HG03025 (cell line): Measurements from ENCODE around the gene WBP1L.
A peak's percentile ranks its signal among the peaks of the same experiment; 100 is the strongest.

Source experiments
- ATAC-seq: cut with Tn5 transposase; IDR thresholded peaks from one replicate; pipeline ENCODE4 v1.9.1; 2021; ENCODE audit warnings: mild to moderate bottlenecking, moderate library complexity; ENCODE audit not compliant: unreplicated experiment, low FRiP score

WBP1L gene

GRCh38 chr10:102776779-102777456, 33.2 kb downstream of the WBP1L start:
- no peak for ATAC-seq

- no peak for ATAC-seq
These were observed 34.1 kb downstream of the WBP1L start for GRCh38 chr10:102777711-102778453.

- ATAC-seq, result no peak
These were observed 35.0 kb downstream of the WBP1L start for GRCh38 chr10:102778781-102779180.

- no peak for ATAC-seq
These were observed 36.2 kb downstream of the WBP1L start for GRCh38 chr10:102779680-102780526.

- ATAC-seq, result no peak
These were observed 36.7 kb downstream of the WBP1L start for GRCh38 chr10:102780527-102780808.

- no peak for ATAC-seq
These were observed 37.6 kb downstream of the WBP1L start for GRCh38 chr10:102781090-102781920.

- ATAC-seq, result no peak
These were observed 38.3 kb downstream of the WBP1L start for GRCh38 chr10:102781921-102782557.

GRCh38 chr10:102782673-102783551, 39.2 kb downstream of the WBP1L start:
- no peak for ATAC-seq

- ATAC-seq, result no peak
These were observed 39.8 kb downstream of the WBP1L start for GRCh38 chr10:102783568-102783967.

- no peak for ATAC-seq
These were observed 42.1 kb downstream of the WBP1L start for GRCh38 chr10:102785818-102786217.

GRCh38 chr10:102791754-102792395, 48.1 kb downstream of the WBP1L start:
- ATAC-seq, result no peak

GRCh38 chr10:102795453-102796406, 52.0 kb downstream of the WBP1L start:
- no peak for ATAC-seq

- peak; percentile 74 for ATAC-seq
These were observed 52.8 kb downstream of the WBP1L start for GRCh38 chr10:102796407-102797176.

GRCh38 chr10:102799691-102800471, 56.1 kb downstream of the WBP1L start:
- no peak for ATAC-seq

GRCh38 chr10:102800611-102801335, 57.0 kb downstream of the WBP1L start:
- ATAC-seq, result no peak
